ENCODE data around the gene GLI2.

Gene GLI2

GRCh38 chr2:120771781-120772208 is 36.1 kb downstream of the GLI2 start:
- DNase-seq: no peak

- DNase-seq: no peak
Measured at GRCh38 chr2:120772261-120772660, 36.6 kb downstream of the GLI2 start.

GRCh38 chr2:120773186-120773800 is 37.6 kb downstream of the GLI2 start:
- no peak for DNase-seq

- no peak for DNase-seq
Measured at GRCh38 chr2:120774557-120775160, 39.0 kb downstream of the GLI2 start.

GRCh38 chr2:120775194-120775593 is 39.5 kb downstream of the GLI2 start:
- no peak for DNase-seq

GRCh38 chr2:120775801-120776589 is 40.3 kb downstream of the GLI2 start:
- DNase-seq: no peak

GRCh38 chr2:120776649-120777048 is 41.0 kb downstream of the GLI2 start:
- no peak for DNase-seq

GRCh38 chr2:120777170-120777751 is 41.6 kb downstream of the GLI2 start:
- DNase-seq: no peak

GRCh38 chr2:120777787-120778186 is 42.1 kb downstream of the GLI2 start:
- DNase-seq: no peak

GRCh38 chr2:120778244-120778643 is 42.6 kb downstream of the GLI2 start:
- DNase-seq: no peak

- no peak for DNase-seq
Measured at GRCh38 chr2:120779781-120780283, 44.2 kb downstream of the GLI2 start.

- no peak for DNase-seq
Measured at GRCh38 chr2:120780402-120780801, 44.7 kb downstream of the GLI2 start.

GRCh38 chr2:120783371-120783791 is 47.7 kb downstream of the GLI2 start:
- no peak for DNase-seq

GRCh38 chr2:120783969-120784372 is 48.3 kb downstream of the GLI2 start:
- no peak for DNase-seq
